ENCODE data around the gene PAPOLB. TPM values are rescaled to one million over a fixed set of nuclear protein-coding genes. Genes with fewer than 3 reads are reported as not detected.

Gene PAPOLB
- total and polyA plus RNA-seq, 2 donors (not counting 3 experiments of a cell fraction or from before 2014, with no cell fraction given): 0.07 TPM; not detected in 1

GRCh38 chr7:4888161-4888560, 26.3 kb upstream of the PAPOLB start:
- H3K36me3 ChIP-seq (ENCODE audit: control insufficient read depth in 2 of 2, extremely low read depth in 1 of 2, insufficient read depth in 2 of 2, low read length in 2 of 2): no peaks in the 10 kb centered on the region
- intact Hi-C loops (cut with micrococcal nuclease): no loop called here
- dilution Hi-C loops (cut with MboI; ENCODE audit: extremely low pct_ligation_motif_present, low sequenced_read_pairs): no loop called here
- no peak overlapping the region for H3K27ac ChIP-seq (ENCODE audit: insufficient read depth, low read depth, low read length)
- no peaks in the 10 kb centered on the region for H3K9me3 ChIP-seq (replicated peaks; ENCODE audit: control insufficient read depth, insufficient read depth, low read length)
- FAIRE-seq (no peak), DNase-seq (ENCODE audit: low read depth, low spot score) (no peak)
- H3K4me1 ChIP-seq (ENCODE audit: control insufficient read depth, extremely low read depth, insufficient read depth, low read length): no peaks in the 10 kb centered on the region
- H3K9ac ChIP-seq (replicated peaks; ENCODE audit: extremely low read depth, insufficient read depth, low read length): no peak overlapping the region
- BruUV-seq (replicated peaks): no TSS peak
- H3K9me1 ChIP-seq (replicated peaks; ENCODE audit: control insufficient read depth, extremely low read depth, insufficient read depth, low read length): no peaks in the 10 kb centered on the region
- no peak overlapping the region for H3K4me3 ChIP-seq (replicated peaks in 1 of 3; ENCODE audit: insufficient read depth in 1 of 3, low read depth in 1 of 3, low read length in 3 of 3)
- no peaks in the 10 kb centered on the region for H3K79me2 ChIP-seq (ENCODE audit: control insufficient read depth, insufficient read depth, low read length)
- no peak overlapping the region for H2AFZ ChIP-seq (ENCODE audit: low read depth, low read length)
- ChIA-PET CTCF (no interaction called here), POLR2A (no interaction called here)
- no peaks in the 10 kb centered on the region for H4K20me1 ChIP-seq (replicated peaks; ENCODE audit: control insufficient read depth, extremely low read depth, insufficient read depth, low read length)
- no peak overlapping the region for H3K4me2 ChIP-seq (ENCODE audit: insufficient read depth, low read length)
- no peaks in the 10 kb centered on the region for H3K27me3 ChIP-seq (ENCODE audit: control insufficient read depth in 2 of 2, insufficient read depth in 2 of 2, low read length in 2 of 2)
- TF ChIP-seq, protein P1, sequence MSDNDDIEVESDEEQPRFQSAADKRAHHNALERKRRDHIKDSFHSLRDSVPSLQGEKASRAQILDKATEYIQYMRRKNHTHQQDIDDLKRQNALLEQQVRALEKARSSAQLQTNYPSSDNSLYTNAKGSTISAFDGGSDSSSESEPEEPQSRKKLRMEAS (IDR thresholded peaks at IDR 0.05; ENCODE audit: insufficient read depth, insufficient read length): no peak

DNA sequence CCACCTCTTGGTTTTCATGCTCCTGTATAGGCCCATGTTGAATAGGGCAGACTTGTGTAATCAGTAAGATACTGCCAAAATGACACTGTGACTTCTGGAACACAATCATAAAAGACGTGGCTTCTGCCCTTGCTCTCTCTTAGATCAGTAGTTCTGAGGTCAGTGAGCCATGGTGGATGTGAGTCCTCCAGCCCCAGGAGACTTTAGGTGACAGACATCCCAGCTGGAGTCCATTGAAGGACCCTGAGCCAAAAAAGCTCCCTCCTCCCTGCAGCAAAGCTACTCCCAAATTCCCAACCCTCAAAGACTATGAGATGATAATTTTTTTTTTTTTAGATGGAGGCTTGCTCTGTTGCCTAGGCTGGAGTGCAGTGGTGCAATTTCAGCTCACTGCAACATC, 24.8 kb upstream of the PAPOLB start:
- BruUV-seq (replicated peaks): no TSS peak
- H3K9me1 ChIP-seq (replicated peaks; ENCODE audit: control insufficient read depth, extremely low read depth, insufficient read depth, low read length): no peaks in the 10 kb centered on the region
- ChIA-PET CTCF (no interaction called here), POLR2A (no interaction called here)
- no peak overlapping the region for H3K4me3 ChIP-seq (replicated peaks in 1 of 3; ENCODE audit: insufficient read depth in 1 of 3, low read depth in 1 of 3, low read length in 3 of 3)
- H3K27me3 ChIP-seq (ENCODE audit: control insufficient read depth in 2 of 2, insufficient read depth in 2 of 2, low read length in 2 of 2): no peaks in the 10 kb centered on the region
- H3K9me3 ChIP-seq (replicated peaks; ENCODE audit: control insufficient read depth, insufficient read depth, low read length): no peaks in the 10 kb centered on the region
- H3K27ac ChIP-seq (ENCODE audit: insufficient read depth, low read depth, low read length): no peak overlapping the region
- no peak for TF ChIP-seq EZH2 (IDR thresholded peaks at IDR 0.05; ENCODE audit: borderline replicate concordance, low read depth, low read length, severe bottlenecking)
- no peak for TF ChIP-seq JUN (IDR thresholded peaks at IDR 0.05; ENCODE audit: borderline replicate concordance, insufficient read depth, insufficient read length, low read depth)
- TF ChIP-seq MYC (IDR thresholded peaks at IDR 0.05; ENCODE audit: low read depth, low read length): no peak
- TF ChIP-seq CTCF (IDR thresholded peaks at IDR 0.05; ENCODE audit: extremely low read depth in 1 of 2, insufficient read depth in 1 of 2, low read depth in 1 of 2, low read length in 2 of 2): no peak
- TF ChIP-seq, protein P1 (IDR thresholded peaks at IDR 0.05; ENCODE audit: insufficient read depth, insufficient read length): no peak
- TF ChIP-seq GATA2 (IDR thresholded peaks at IDR 0.05; ENCODE audit: insufficient read depth, insufficient read length, low read depth, low read length): no peak
- TF ChIP-seq FOS (IDR thresholded peaks at IDR 0.05; ENCODE audit: borderline replicate concordance, insufficient read depth, low read length): no peak
- DNase-seq (ENCODE audit: low read depth, low spot score): no peak
- no peak overlapping the region for H3K4me2 ChIP-seq (ENCODE audit: insufficient read depth, low read length)
- no peak overlapping the region for H2AFZ ChIP-seq (ENCODE audit: low read depth, low read length)
- dilution Hi-C loops (cut with MboI; ENCODE audit: extremely low pct_ligation_motif_present, low sequenced_read_pairs) (no loop called here), intact Hi-C loops (cut with micrococcal nuclease) (no loop called here)
- no peaks in the 10 kb centered on the region for H4K20me1 ChIP-seq (replicated peaks; ENCODE audit: control insufficient read depth, extremely low read depth, insufficient read depth, low read length)
- no peak overlapping the region for H3K9ac ChIP-seq (replicated peaks; ENCODE audit: extremely low read depth, insufficient read depth, low read length)
- H3K4me1 ChIP-seq (ENCODE audit: control insufficient read depth, extremely low read depth, insufficient read depth, low read length): peaks cover 8% of the 10 kb centered on the region
- no peak for FAIRE-seq
- H3K36me3 ChIP-seq (ENCODE audit: control insufficient read depth in 2 of 2, extremely low read depth in 1 of 2, insufficient read depth in 2 of 2, low read length in 2 of 2): no peaks in the 10 kb centered on the region
- no peaks in the 10 kb centered on the region for H3K79me2 ChIP-seq (ENCODE audit: control insufficient read depth, insufficient read depth, low read length)
